ENCODE data around the gene SETDB1. TPM values are rescaled to one million over a fixed set of nuclear protein-coding genes. Genes with fewer than 3 reads are reported as not detected.

Gene SETDB1
- total and polyA plus RNA-seq, 2 of the 13 experiments (the other 11 are each of a cell fraction or from before 2014, with no cell fraction given), result 33.1 to 34.6 TPM

GRCh38 chr1:151012684-151013471, 86.7 kb downstream of the SETDB1 start (continued):
- peak; percentile 66; the same call in 1 of the 2 replicates for TF ChIP-seq TBX2 (CRISPR knock-in tag; IDR thresholded peaks at IDR 0.05; ENCODE audit: borderline replicate concordance)
- TF ChIP-seq ZNF354B (CRISPR knock-in tag; IDR thresholded peaks at IDR 0.05), result no peak; the same call in 1 of the 2 replicates
- peak; percentile 86 for TF ChIP-seq HDAC1 (CRISPR knock-in tag; IDR thresholded peaks at IDR 0.05)
- no peak for TF ChIP-seq TOPORS (CRISPR knock-in tag; IDR thresholded peaks at IDR 0.05)
- no peak for TF ChIP-seq ZBTB42 (CRISPR knock-in tag; IDR thresholded peaks at IDR 0.05)
- peak; percentile 34 to 43; a peak in 2 of 4 replicates for TF ChIP-seq MAFK (conservative IDR thresholded peaks at IDR 0.05 in 1 of 2, IDR thresholded peaks at IDR 0.05 in 1 of 2; ENCODE audit: low read length in 2 of 2)
- TF ChIP-seq ZNF740 (CRISPR knock-in tag; IDR thresholded peaks at IDR 0.05), result no peak
- no peak for TF ChIP-seq NFE2 (CRISPR knock-in tag; IDR thresholded peaks at IDR 0.05)
- no peak for TF ChIP-seq ZNF142 (CRISPR knock-in tag; IDR thresholded peaks at IDR 0.05)
- TF ChIP-seq ZNF563 (CRISPR knock-in tag; IDR thresholded peaks at IDR 0.05), result no peak
- TF ChIP-seq ZNF614 (CRISPR knock-in tag; IDR thresholded peaks at IDR 0.05; ENCODE audit: borderline replicate concordance), result peak; percentile 34; the same call in 1 of the 2 replicates
- TF ChIP-seq NR2F1 (CRISPR knock-in tag; IDR thresholded peaks at IDR 0.05), result peak in 1 of 2 experiments; percentile 32; a peak in 1 of 4 replicates
- peak; percentile 47 for TF ChIP-seq IKZF4 (CRISPR knock-in tag; IDR thresholded peaks at IDR 0.05; ENCODE audit: borderline replicate concordance, low read depth, not compliant biosample characterization)
- TF ChIP-seq POLR2A (IDR thresholded peaks at IDR 0.05; ENCODE audit: insufficient read depth in 1 of 2, low read depth in 2 of 2, low read length in 2 of 2), result peak; percentile 72 to 87
- peak; percentile 54; the same call in 1 of the 2 replicates for TF ChIP-seq ZNF878 (CRISPR knock-in tag; IDR thresholded peaks at IDR 0.05)
- TF ChIP-seq SP4 (CRISPR knock-in tag; IDR thresholded peaks at IDR 0.05), result no peak
- TF ChIP-seq ZNF224 (CRISPR knock-in tag; IDR thresholded peaks at IDR 0.05), result no peak
- no peak for TF ChIP-seq ZNF639 (CRISPR knock-in tag; conservative IDR thresholded peaks at IDR 0.05)
- TF ChIP-seq RBFOX2 (IDR thresholded peaks at IDR 0.05; ENCODE audit: low read depth, low read length), result peak; percentile 76
- TF ChIP-seq PBX3 (CRISPR knock-in tag; IDR thresholded peaks at IDR 0.05; ENCODE audit: borderline replicate concordance), result no peak
- peak; percentile 58 for TF ChIP-seq MEF2D (CRISPR knock-in tag; IDR thresholded peaks at IDR 0.05)
